ENCODE results near the gene RASGRP3.

The RASGRP3 gene

DNA sequence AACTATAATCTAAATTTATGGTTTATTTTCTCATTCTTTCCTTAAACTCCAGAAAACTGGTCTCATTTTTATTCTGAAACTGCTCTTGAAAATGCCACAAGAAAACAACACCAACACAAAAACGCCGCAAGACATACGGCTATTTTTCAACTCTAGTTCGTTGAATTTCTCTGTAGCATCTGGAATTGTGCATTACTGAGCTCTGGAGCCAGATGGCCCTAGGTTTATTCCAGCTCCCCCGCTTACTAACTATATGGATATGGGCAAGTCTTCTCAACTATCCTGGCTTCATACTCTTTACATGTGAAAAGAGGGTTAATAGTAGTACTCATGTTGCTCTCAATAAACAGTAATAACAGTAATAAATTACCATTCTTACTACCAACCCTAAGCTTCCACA is 102.8 kb downstream of the RASGRP3 start:
- DNase-seq (ENCODE audit: low spot score): no peak

DNA sequence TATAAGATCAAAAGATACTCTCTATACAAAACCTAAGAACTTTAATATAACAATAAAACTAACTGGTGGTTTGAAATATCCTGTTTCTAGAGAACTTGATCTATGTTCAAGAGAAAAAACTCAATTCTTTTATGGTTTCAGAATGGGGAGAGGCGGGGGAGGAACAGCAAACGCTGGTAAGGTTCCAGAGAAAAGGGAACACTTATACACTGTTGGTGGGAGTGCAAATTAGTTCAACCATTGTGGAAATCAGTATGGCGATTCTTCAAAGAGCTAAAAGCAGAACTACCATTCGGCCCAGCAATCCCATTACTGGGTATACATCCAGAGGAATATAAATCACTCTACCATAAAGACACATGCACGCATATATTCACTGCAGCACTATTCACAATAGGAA is 105.4 kb downstream of the RASGRP3 start:
- DNase-seq (ENCODE audit: low spot score): no peak

DNA sequence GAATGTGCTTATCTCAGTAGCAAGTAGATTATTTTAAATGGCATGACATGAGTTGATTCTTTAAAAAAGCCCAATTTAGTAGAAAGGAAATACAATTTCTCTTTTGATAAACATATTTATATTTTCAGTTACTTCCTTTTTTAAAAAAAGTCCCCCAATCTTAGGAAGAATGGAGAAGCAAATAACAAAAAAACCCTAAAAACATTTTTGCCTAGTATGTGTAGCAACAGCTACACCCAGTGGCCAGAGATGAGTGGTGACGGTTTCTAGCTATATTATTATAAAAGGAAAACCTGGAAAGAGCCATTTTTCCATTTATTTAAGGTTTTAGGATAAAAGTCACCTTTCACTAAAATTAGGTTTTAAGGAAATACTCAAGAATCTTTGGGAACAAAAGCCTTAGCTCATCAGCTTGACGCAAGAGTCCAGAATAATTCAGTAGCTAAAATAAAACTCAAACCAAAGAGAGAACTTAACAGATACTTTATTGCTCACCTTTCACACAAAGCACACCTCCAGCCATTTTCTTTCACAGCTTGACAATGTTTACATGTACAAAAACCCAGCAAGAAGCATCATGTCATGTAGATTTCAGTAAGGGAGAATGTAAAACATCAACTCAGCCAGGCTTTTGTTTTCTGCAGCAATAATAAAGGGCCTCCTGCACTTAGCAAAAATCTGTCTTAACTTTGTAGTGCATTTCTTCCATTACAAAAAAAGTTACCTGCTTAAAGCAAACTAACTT is 106.9 kb downstream of the RASGRP3 start:
- peak; percentile 25 for DNase-seq (ENCODE audit: low spot score)

DNA sequence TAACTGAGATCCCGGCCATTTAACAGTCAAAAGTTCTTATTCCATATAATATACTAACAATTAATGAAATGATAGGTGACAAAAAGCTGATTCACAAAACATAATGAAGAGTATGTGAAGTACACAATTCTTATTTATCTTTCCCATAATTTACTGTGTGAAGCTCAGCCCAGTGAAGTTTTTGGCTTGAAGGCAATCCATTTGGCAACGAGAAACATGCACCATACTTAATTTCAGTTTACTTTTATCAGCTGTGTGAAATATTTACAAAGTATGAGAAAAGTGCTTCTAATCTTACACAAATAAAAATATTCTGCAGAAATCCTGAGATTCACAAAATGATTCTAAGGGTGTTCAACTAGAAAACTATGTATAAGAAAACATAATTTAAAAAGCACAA is 110.3 kb downstream of the RASGRP3 start:
- no peak for DNase-seq (ENCODE audit: low spot score)

DNA sequence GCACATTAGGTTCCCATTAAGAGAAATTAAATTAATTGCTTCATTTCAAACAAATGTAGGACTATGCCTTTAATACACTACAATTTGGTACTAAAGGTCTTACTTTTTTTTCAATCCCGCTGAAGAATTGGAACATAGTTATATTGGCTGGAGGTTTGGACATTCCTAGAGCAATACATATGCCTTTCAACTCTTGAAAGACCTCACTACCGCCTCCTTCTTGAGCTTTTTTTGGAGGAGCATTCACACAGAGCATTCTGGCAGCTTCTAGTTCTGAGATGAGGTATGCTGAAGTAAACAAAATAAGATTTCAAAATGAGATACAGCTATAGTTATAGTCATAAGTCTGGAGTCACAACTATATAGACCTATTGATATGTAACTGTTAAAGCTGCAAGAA is 111.8 kb downstream of the RASGRP3 start:
- DNase-seq (ENCODE audit: low spot score): no peak

DNA sequence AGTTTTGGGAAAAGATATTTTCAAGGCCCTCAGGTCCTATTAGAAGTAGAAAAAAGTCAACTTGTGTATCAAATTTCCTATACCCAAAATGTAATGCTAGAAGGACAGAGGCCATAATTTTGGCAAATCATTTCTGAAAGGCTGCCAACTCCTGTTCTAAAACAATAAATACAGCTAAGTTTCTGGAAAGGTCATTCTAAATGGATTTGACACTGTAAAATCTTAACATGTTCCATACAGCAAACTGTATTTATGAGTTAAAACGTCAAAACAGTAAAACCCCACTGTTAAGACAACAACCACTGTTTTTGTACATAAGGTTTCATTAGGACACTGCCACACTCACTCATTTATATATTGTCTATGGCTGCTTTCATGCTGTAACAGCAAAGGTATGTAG is 113.0 kb downstream of the RASGRP3 start:
- DNase-seq (ENCODE audit: low spot score): no peak

DNA sequence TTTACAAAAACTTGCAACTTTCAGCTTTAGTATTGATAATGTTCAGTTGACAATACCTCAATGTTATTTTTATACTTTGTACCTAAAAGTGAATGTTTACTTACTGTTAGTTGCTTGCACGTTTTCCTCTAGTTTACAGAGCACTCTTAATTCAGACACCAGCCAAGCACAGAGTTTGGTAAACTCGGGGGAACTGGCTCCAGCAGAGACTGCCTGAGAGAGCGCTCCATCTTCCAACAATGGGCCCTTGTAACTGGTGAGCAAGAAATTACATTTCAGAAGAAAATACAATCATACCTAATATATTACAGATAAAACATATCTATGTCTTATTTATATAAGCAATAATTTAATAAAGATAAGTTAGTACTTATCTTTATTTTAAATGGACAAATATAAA is 118.9 kb downstream of the RASGRP3 start:
- DNase-seq (ENCODE audit: low spot score): no peak

DNA sequence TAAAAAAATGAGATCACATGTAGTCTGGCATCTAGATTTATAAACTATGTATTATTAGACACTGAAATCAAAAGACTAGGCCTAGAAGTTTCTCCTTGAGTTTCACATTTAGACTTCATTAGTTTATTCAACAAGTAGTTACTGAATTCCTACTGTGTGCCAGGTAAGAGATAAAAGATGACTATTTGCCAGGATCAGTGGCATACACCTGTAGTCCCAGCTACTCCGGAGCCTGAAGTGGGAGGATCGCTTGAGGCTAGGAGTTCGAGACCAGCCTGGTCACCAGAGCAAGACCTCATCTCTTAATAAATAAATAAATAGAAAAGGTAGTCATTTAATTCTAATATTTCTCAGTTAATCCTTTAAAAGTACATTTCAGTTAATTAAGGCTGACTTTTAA is 120.6 kb downstream of the RASGRP3 start:
- DNase-seq (ENCODE audit: low spot score): no peak

DNA sequence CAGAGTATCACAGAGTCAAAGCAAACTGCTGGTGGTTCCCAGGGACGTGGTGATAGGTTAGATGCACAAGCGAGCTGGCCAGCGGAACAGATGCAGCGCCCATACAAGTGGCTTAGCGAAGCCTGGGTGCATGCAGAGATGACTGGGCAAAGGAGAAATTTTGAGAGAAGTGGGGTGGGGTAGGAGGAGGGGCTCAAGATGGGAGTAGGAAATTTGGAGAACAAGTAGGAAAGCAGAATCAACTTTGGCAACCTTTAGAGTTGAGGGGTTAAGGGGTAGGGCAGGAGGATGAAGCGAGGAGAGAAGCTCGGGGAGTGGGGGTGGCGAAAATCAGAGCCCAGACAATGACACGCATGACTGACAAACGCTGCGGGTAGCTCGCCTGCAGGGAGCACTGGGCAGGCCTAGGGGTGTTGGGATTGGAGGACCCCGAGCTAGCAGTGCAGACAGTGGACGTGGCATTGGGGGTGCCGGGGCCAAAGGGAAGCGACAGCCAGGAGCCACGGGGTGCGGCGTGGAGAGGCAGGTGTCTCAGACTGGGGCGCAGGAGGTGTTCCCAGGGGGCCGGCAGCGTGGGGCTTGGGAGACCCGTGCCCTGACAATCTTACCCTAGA is 122.2 kb downstream of the RASGRP3 start:
- peak; percentile 31 for DNase-seq (ENCODE audit: low spot score)

DNA sequence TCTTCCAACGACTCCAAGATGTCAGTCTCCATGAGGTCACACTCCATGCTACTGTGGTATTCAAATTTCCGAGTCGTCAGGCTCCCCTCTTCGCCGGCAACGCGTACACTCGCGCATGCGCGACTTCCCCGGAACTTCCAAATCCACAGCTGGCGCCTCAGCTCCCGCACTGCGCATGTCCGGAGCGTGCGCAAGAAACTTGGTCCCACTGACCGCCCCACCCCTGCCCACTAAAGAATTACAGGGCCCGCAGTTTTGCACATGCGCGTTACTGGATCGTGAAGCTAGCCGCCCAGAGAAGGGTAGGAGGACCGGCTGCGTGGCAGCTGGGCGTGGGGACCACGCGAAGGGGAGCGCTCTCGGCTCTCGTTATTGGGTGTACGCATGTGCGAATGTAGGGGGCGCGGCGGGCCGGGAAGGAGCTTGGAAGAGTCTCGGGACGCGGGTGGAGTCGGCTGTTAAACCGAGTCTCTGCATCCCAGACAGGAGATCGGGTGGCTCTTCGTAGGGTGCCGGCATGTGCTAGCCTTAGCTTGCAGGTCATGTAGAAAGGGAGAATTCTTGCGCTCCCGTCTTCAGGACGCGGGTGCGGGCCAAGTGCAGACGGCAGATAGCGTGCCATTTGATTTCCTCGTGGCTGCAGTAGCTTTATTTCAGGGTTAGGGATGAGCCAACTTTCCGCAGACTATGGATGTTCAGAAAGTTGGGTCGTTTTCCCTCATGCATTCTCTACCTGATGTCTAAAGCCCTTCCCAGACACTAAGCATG is 122.9 kb downstream of the RASGRP3 start, which contains the start of gene FAM98A:
Gene FAM98A, minus strand, starts transcription at position 125 of the 768 bp plus-strand sequence. Its CDS starts 78 bp downstream, at position 47.
- peak; percentile 96 for DNase-seq (ENCODE audit: low spot score)

DNA sequence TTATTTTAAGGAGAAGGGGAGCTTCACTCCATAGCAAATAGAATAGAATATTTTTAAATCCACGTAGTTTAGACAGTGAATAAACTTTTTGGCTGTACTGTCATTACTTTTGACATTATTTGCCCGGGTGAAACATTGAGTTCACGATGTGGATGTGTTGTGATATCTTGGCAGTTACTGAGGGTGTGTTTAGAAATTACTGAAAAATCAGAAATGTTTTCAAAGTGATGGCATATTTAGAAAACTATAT is 123.4 kb downstream of the RASGRP3 start:
- DNase-seq (ENCODE audit: low spot score): no peak

DNA sequence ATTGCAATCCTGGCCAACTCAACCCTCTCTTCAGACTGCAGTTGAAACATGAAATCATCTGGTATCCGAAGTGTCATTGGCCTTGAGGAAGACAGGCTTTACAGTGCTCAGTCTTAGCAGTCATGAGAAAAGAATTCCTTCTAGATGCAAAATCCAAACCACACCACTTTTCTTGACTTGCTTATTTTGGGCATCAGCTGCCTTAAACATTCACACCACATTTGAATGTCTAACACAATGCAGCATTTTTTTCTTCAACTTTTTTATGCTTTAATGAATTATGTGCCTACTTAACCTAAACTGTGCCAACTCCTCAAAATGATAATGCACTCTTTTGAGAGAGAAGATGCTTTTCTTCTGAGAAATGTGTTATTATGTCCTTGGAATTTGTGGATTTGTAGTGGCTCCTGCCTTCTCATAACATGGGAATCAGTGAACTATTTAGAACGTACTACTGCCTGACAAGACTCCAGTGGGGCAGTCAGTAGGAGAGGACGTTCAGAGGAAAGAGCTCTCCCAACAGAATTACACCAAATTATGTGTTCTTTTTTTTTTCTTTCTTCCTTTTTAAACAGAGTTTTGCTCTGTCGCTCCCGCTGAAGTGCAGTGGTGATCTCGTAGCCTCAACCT is 125.9 kb downstream of the RASGRP3 start:
- DNase-seq (ENCODE audit: low spot score): peak; percentile 36

DNA sequence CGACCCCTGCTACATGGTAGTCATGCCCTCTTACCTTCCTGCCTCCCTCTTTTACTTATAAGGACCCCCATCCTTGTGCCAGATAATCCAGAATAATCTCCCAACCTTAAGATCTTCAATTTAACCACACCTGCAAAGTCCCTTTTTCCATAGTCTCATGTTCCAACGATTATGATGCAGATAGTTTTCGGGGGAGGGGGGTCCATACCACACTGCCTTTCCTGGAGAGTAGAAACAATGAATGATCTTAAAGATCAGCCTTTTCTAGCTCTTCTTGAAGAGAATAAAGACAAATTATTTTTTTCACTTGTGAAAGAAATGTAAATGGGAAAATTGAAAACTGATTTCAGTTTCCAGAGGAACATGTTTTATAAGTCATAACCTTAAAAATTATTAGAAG is 127.0 kb downstream of the RASGRP3 start:
- no peak for DNase-seq (ENCODE audit: low spot score)

DNA sequence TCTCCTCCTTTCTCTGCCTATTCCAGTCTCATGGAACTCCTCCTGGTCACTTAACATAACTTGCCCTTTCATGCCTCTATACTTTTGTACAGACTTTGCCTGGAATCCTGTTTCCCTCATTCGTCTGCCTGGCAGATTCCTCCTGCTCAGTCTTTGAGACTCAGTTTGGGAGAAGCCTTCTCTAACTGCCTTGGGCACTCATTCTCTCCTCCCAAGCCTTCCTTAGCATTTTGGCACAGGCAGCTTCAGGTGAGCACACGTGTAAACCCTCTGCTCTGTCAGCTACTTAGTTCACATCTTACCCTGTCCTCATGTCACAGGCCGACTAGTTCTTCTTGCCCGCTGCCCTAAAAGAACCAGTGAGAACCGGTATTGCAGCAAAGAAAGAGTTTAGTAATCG is 128.6 kb downstream of the RASGRP3 start:
- DNase-seq (ENCODE audit: low spot score): no peak

DNA sequence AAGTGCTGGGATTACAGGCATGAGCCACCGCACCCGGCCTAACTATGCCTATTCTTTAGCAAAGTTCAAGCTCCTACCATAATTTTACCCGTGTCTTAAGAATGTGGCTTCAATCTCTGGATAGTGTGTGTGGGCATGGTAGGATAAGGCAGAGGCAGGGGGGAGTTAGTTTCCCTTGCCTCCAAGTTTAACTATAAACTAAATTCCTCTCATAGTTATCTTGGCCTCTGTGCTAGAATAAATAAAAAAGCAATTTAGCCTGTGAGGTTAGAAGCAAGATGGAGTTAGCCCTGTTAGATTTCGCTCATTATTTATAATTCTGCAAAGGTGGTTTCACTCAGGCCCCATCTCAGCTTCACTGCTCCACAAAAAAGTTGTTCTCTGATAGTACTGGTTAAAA is 129.7 kb downstream of the RASGRP3 start:
- DNase-seq (ENCODE audit: low spot score): no peak

DNA sequence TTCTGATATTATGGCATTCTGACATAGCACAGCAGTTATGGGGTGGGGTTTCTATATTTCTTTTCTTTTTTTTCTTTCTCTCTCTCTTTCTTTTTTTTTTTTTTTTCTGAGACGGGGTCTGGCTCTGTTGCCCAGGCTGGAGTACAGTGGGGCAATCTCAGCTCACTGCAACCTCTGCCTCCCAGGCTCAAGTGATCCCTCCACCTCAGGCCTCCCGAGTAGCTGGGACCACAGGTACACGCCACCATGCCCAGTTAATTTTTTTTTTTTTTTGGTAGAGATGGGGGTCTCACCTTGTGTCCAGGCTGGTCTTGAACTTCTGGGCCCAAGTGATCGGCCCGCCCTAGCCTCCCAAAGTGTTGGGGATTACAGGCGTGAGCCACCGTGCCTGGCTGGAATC is 130.2 kb downstream of the RASGRP3 start:
- no peak for DNase-seq (ENCODE audit: low spot score)

DNA sequence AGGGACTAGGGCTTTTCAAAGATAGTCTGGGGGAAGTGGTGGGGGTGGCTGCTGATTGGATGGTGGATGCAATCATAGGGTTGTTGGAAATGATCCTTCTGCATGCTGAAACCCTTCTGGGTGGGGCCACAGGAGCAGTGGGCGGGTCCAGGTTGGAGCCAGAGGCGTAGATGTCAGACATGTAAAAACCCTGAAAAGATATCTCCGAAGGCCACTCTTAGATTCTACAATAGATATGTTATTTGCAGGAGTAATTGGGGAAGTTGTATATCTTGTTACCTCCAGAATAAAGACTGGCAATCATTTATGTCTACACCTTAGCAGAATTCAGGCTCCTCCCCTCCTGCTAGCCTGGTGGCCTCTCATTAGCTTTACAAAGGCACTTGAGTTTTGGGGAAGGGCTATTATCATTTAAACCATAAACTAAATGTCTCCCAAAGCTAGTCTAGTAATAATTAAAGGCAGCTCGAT is 130.8 kb downstream of the RASGRP3 start:
- DNase-seq (ENCODE audit: low spot score): no peak

DNA sequence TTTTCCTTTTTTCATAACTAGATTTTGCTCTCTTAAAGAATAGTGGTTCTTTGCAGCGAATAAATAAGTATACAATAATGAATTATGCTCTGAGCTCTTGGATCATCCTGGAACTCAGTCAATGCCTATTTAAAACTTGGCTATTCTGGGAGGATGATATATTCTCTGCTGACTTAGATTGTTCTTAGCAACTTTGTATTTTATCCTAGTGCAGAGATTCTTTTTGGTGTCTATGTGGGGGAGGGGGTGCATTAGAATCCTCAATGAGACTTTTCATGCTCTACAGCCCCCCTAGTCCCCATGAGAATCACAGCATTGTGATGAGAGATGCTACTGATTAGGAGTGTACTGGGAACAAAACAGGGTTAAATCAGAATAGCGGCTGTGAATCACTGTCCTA is 131.5 kb downstream of the RASGRP3 start:
- no peak for DNase-seq (ENCODE audit: low spot score)

DNA sequence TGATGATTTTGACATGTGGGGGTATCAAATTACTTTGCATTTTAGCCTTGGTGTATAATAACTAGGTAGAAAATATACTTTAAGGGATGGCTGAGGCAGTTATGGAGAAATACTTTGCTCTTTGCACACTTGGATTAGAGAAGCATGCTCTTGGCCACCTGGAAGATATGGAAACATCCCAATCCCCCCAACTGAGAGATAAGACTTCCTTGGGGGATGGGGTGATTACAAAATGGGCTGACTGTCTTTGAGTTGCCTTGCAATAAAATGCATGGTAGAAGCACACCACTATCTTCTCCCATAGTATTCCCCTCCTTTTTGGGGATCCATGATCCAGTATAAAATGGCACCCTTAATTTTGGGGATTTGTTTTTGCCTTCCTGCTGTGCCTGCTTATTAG is 137.7 kb downstream of the RASGRP3 start:
- DNase-seq (ENCODE audit: low spot score): no peak
